ENCODE data around the gene CCDC138. TPM values are rescaled to one million over a fixed set of nuclear protein-coding genes. Genes with fewer than 3 reads are reported as not detected.

CCDC138 gene
- polyA plus RNA-seq, 1 donor (not counting 4 experiments of a cell fraction or from before 2014, with no cell fraction given): 6.6 TPM

- H3K9me1 ChIP-seq (ENCODE audit: control insufficient read depth, extremely low read depth, insufficient read depth, low read length): no peaks in the 10 kb centered on the region
- no peak overlapping the region for H3K4me2 ChIP-seq (ENCODE audit: control insufficient read depth, extremely low read depth, insufficient read depth, low read depth, low read length)
- H3K4me3 ChIP-seq (ENCODE audit: control insufficient read depth in 2 of 3, extremely low read depth in 1 of 3, insufficient read depth in 2 of 3, low read depth in 1 of 3, low read length in 3 of 3): no peak overlapping the region
- no peak for FAIRE-seq
- no peak overlapping the region for H2AFZ ChIP-seq (ENCODE audit: control insufficient read depth, low read length)
- H3K79me2 ChIP-seq (ENCODE audit: control insufficient read depth, insufficient read depth, low read length): peaks cover 8% of the 10 kb centered on the region
- dilution Hi-C loops (cut with MboI; ENCODE audit: extremely low pct_ligation_motif_present, low sequenced_read_pairs): no loop called here
- no peaks in the 10 kb centered on the region for H4K20me1 ChIP-seq (ENCODE audit: control insufficient read depth, extremely low read depth, insufficient read depth, low read length)
- no peaks in the 10 kb centered on the region for H3K27me3 ChIP-seq (ENCODE audit: control insufficient read depth, extremely low read depth, insufficient read depth, low read length)
- DNase-seq (ENCODE audit: low read depth, low spot score): no peak
- no peaks in the 10 kb centered on the region for H3K4me1 ChIP-seq (ENCODE audit: control insufficient read depth, extremely low read depth, insufficient read depth, low read length)
- H3K9ac ChIP-seq (ENCODE audit: control insufficient read depth, extremely low read depth, insufficient read depth, low read length): no peak overlapping the region
- no peak overlapping the region for H3K27ac ChIP-seq (ENCODE audit: control insufficient read depth, insufficient read depth, low read length)
- no peaks in the 10 kb centered on the region for H3K9me3 ChIP-seq (ENCODE audit: control insufficient read depth, low read depth, low read length)
- peaks cover 3 to 4% of the 10 kb centered on the region in 2 experiments for H3K36me3 ChIP-seq (ENCODE audit: control insufficient read depth in 2 of 2, extremely low read depth in 1 of 2, insufficient read depth in 2 of 2, low read length in 2 of 2)
- TF ChIP-seq EZH2 (IDR thresholded peaks at IDR 0.05; ENCODE audit: low read length): no peak
- TF ChIP-seq CTCF (optimal IDR thresholded peaks at IDR 0.05 in 1 of 3, IDR thresholded peaks at IDR 0.05 in 1 of 3, conservative IDR thresholded peaks at IDR 0.05 in 1 of 3; ENCODE audit: extremely low read depth in 1 of 3, insufficient read depth in 2 of 3, low read length in 3 of 3): no peak
Observed at GRCh38 chr2:108805782-108806181, 19.2 kb downstream of the CCDC138 start.

GRCh38 chr2:108806371-108807113, 20.0 kb downstream of the CCDC138 start:
- Histone ChIP-seq H3K36me3 (ENCODE audit: control insufficient read depth in 2 of 2, extremely low read depth in 1 of 2, insufficient read depth in 2 of 2, low read length in 2 of 2) (peaks cover 3 to 4% of the 10 kb centered on the region in 2 experiments), H3K4me2 (ENCODE audit: control insufficient read depth, extremely low read depth, insufficient read depth, low read depth, low read length) (no peak overlapping the region), H3K27ac (ENCODE audit: control insufficient read depth, insufficient read depth, low read length) (no peak overlapping the region), H3K4me1 (ENCODE audit: control insufficient read depth, extremely low read depth, insufficient read depth, low read length) (no peaks in the 10 kb centered on the region), H3K27me3 (ENCODE audit: control insufficient read depth, extremely low read depth, insufficient read depth, low read length) (no peaks in the 10 kb centered on the region), H3K9me3 (ENCODE audit: control insufficient read depth, low read depth, low read length) (no peaks in the 10 kb centered on the region), H2AFZ (ENCODE audit: control insufficient read depth, low read length) (no peak overlapping the region), H3K79me2 (ENCODE audit: control insufficient read depth, insufficient read depth, low read length) (peaks cover 8% of the 10 kb centered on the region), H3K9ac (ENCODE audit: control insufficient read depth, extremely low read depth, insufficient read depth, low read length) (no peak overlapping the region), H3K4me3 (ENCODE audit: control insufficient read depth in 2 of 3, extremely low read depth in 1 of 3, insufficient read depth in 2 of 3, low read depth in 1 of 3, low read length in 3 of 3) (no peak overlapping the region), H4K20me1 (ENCODE audit: control insufficient read depth, extremely low read depth, insufficient read depth, low read length) (no peaks in the 10 kb centered on the region), H3K9me1 (ENCODE audit: control insufficient read depth, extremely low read depth, insufficient read depth, low read length) (no peaks in the 10 kb centered on the region)
- DNase-seq (ENCODE audit: low read depth, low spot score) (no peak), FAIRE-seq (no peak)
- TF ChIP-seq EZH2 (IDR thresholded peaks at IDR 0.05; ENCODE audit: low read length) (no peak), CTCF (optimal IDR thresholded peaks at IDR 0.05 in 1 of 3, IDR thresholded peaks at IDR 0.05 in 1 of 3, conservative IDR thresholded peaks at IDR 0.05 in 1 of 3; ENCODE audit: extremely low read depth in 1 of 3, insufficient read depth in 2 of 3, low read length in 3 of 3) (no peak)
- dilution Hi-C loops (cut with MboI; ENCODE audit: extremely low pct_ligation_motif_present, low sequenced_read_pairs): no loop called here
